ENCODE data around the gene RXRA. TPM values are rescaled to one million over a fixed set of nuclear protein-coding genes. Genes with fewer than 3 reads are reported as not detected.

The RXRA gene
- total RNA-seq, 4 donors from 2014 or later = 27.3 to 70.5 (median 58.6) TPM

DNA sequence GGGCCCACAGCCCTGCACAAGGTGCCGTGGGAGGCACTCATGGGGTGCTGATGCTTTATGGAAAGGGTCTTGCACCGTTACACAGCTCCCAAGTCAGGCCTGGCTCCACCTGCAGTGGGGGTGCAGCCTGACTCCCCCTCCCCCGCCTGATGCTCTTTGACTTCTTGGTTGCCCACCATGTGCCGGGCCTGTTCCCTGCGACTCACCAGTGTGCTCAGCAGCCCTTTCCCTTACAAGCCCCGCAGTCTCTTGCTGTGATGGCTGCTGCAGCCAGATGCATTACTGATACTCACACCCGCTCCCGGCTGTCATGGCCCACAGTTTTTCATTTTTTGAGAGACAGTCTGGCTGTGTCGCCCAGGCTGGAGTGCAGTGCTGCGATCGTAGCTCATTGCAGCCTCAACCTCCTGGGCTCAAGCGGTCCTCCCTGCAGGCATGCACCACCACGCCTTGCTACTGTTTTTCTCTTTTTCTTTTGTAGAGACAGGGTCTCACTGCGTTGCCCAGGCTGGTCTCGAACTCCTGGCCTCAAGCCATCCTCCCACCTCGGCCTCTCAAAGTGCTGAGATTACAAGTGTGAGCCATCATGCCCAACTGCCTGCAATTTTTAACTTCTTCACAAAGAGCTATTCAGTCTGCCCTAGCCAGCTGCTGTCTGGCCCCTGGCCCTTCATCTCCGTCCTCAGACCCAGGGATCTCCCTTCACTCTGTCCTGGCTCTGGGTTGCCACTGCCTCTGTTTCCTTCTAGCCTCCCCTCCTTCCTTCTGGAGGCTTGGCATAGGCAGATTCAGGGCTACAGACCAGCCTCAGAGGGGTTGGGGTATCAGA is 109.5 kb downstream of the RXRA start:
- in situ Hi-C loops (cut with MboI; ENCODE audit: low pct_ligation_motif_present in 1 of 4, low pct_unique_long_range_greater_than_20kb in 1 of 4, low sequenced_read_pairs in 3 of 4) = no loop called here
- peaks cover 33 to 67% (median 40%) of the 10 kb centered on the region in 4 donors for H3K4me1 ChIP-seq
- intact Hi-C loops (cut with DNase I; ENCODE audit: low total_unique reads) = loop anchor here (10.0 kb wide), 1 partner anchor 111 kb away; the partner anchor contains the start of gene RXRA

DNA sequence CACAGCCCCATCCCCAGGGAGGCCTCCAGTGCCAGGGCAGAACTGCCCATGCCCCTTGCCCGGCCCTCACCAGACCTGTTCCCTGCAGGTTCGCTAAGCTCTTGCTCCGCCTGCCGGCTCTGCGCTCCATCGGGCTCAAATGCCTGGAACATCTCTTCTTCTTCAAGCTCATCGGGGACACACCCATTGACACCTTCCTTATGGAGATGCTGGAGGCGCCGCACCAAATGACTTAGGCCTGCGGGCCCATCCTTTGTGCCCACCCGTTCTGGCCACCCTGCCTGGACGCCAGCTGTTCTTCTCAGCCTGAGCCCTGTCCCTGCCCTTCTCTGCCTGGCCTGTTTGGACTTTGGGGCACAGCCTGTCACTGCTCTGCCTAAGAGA is 110.1 kb downstream of the RXRA start:
- TF ChIP-seq POLR2AphosphoS5 (IDR thresholded peaks at IDR 0.05) (no peak), EP300 (IDR thresholded peaks at IDR 0.05; ENCODE audit: low read depth) (no peak), POLR2A (IDR thresholded peaks at IDR 0.05) (no peak)
- TF ChIP-seq, protein P1, sequence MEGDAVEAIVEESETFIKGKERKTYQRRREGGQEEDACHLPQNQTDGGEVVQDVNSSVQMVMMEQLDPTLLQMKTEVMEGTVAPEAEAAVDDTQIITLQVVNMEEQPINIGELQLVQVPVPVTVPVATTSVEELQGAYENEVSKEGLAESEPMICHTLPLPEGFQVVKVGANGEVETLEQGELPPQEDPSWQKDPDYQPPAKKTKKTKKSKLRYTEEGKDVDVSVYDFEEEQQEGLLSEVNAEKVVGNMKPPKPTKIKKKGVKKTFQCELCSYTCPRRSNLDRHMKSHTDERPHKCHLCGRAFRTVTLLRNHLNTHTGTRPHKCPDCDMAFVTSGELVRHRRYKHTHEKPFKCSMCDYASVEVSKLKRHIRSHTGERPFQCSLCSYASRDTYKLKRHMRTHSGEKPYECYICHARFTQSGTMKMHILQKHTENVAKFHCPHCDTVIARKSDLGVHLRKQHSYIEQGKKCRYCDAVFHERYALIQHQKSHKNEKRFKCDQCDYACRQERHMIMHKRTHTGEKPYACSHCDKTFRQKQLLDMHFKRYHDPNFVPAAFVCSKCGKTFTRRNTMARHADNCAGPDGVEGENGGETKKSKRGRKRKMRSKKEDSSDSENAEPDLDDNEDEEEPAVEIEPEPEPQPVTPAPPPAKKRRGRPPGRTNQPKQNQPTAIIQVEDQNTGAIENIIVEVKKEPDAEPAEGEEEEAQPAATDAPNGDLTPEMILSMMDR (IDR thresholded peaks at IDR 0.05) = no peak
- no peaks in the 10 kb centered on the region for H3K36me3 ChIP-seq
- H3K27me3 ChIP-seq = no peaks in the 10 kb centered on the region
- H3K27ac ChIP-seq = peak overlapping the region in 3 of 4 donors; percentile 80 to 89 (median 88)
- H3K4me3 ChIP-seq = no peak overlapping the region
- intact Hi-C loops (cut with DNase I; ENCODE audit: low total_unique reads) (loop anchor here (10.0 kb wide), 1 partner anchor 112 kb away; the partner anchor contains the start of gene RXRA), in situ Hi-C loops (cut with MboI; ENCODE audit: low pct_ligation_motif_present in 1 of 4, low pct_unique_long_range_greater_than_20kb in 1 of 4, low sequenced_read_pairs in 3 of 4) (no loop called here)
- 86 to 95% methylated on average over 6 to 12 of the region's 12 CpGs for WGBS, 2 donors (ENCODE audit: low coverage in 1 of 2)
- no peak for DNase-seq
- H3K4me1 ChIP-seq = peaks cover 33 to 61% (median 40%) of the 10 kb centered on the region in 4 donors
- H3K9me3 ChIP-seq = no peaks in the 10 kb centered on the region

More for the DNA sequence above, 109.5 kb downstream of the RXRA start:
- H3K27ac ChIP-seq = peak overlapping the region; percentile 80 to 89 (median 84)
- H3K9me3 ChIP-seq = no peaks in the 10 kb centered on the region
- H3K36me3 ChIP-seq = no peaks in the 10 kb centered on the region
- 68 to 69% methylated on average over 3 to 16 of the region's 17 CpGs for WGBS, 2 donors (ENCODE audit: low coverage in 1 of 2)
- H3K27me3 ChIP-seq = no peaks in the 10 kb centered on the region
- TF ChIP-seq POLR2AphosphoS5 (IDR thresholded peaks at IDR 0.05) (no peak), EP300 (IDR thresholded peaks at IDR 0.05; ENCODE audit: low read depth) (no peak), POLR2A (IDR thresholded peaks at IDR 0.05) (no peak)
- TF ChIP-seq, protein P1 (IDR thresholded peaks at IDR 0.05) = no peak
- DNase-seq = no peak
- H3K4me3 ChIP-seq = no peak overlapping the region

DNA sequence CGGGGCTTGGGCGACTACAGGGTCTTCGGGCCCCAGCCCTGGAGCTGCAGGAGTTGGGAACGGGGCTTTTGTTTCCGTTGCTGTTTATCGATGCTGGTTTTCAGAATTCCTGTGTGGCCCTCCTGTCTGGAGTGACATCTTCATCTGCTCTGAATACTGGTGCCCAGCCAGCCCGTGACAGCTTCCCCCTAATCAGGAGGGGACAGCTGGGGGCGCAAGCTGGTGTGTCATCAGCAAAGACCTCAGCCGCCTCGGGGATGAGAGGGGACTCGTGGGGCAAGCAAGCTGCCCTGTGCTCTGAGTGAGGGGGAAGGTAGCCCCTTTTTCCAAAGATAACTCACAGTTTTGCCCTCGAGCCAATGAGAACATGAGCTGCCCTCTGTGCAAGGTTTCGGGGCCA is 110.7 kb downstream of the RXRA start:
- Histone ChIP-seq H3K27me3 (no peaks in the 10 kb centered on the region), H3K4me1 (peaks cover 33 to 62% (median 40%) of the 10 kb centered on the region in 4 donors), H3K27ac (peak overlapping the region in 2 of 4 donors; percentile 88 to 89), H3K36me3 (no peaks in the 10 kb centered on the region), H3K4me3 (no peak overlapping the region), H3K9me3 (no peaks in the 10 kb centered on the region)
- in situ Hi-C loops (cut with MboI; ENCODE audit: low pct_ligation_motif_present in 1 of 4, low pct_unique_long_range_greater_than_20kb in 1 of 4, low sequenced_read_pairs in 3 of 4) = no loop called here
- intact Hi-C loops (cut with DNase I; ENCODE audit: low total_unique reads) = loop anchor here (10.0 kb wide), 1 partner anchor 112 kb away; the partner anchor contains the start of gene RXRA
- DNase-seq = no peak
- TF ChIP-seq EP300 (IDR thresholded peaks at IDR 0.05; ENCODE audit: low read depth) = no peak
- TF ChIP-seq POLR2AphosphoS5 (IDR thresholded peaks at IDR 0.05) = no peak
- TF ChIP-seq POLR2A (IDR thresholded peaks at IDR 0.05) = no peak
- TF ChIP-seq, protein P1 (IDR thresholded peaks at IDR 0.05) = no peak
- WGBS, 2 donors (ENCODE audit: low coverage in 1 of 2) = 58 to 83% methylated on average over 3 to 13 of the region's 13 CpGs

DNA sequence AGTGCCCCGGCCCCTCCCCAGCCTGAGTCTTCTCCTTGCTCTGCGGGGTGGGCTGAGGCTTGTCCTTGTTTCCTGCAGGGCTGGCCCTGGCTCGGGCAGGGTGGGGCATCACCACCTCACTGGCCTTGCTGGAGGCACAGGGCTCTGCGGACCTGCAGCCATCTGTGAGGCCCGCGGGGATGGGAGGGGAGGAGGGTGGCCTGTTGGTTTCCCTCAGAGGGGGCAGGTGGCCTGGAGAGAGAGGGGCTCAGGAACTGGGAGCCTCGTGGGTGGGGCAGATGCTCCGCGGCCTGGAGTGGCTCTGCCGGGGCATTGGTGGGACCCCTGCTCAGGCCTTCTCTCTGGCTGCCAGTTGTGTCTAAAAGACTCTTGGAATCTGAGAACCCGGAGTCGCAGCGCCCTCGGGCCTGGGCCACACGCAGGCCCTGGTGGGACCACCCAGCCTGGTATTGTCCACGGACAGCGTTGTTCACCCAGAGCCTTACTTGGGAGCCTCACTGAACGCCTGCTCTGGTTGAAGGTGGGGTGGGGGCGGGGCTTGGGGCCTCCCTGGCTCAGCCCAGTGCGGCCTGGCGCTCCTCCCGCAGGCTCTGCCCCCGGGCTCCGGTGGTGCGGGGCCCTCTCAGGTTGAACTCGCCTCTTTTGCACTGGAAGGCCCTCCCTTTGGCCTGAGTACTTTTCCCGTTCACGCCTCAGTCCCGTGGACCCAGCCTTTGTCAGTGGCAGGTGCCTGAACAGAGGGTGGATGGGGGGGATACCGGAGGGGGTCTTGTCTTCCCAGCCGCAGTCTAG is 111.3 kb downstream of the RXRA start:
- Histone ChIP-seq H3K9me3 (no peaks in the 10 kb centered on the region), H3K4me1 (peaks cover 37 to 63% (median 43%) of the 10 kb centered on the region in 4 donors), H3K4me3 (no peak overlapping the region), H3K27ac (peak overlapping the region in 1 of 4 donors; percentile 33), H3K27me3 (peaks cover 6% of the 10 kb centered on the region), H3K36me3 (no peaks in the 10 kb centered on the region)
- no peak for DNase-seq
- 77% methylated on average over 30 of the region's 31 CpGs; no CpG with 5 or more reads in 1 of the 2 donors for WGBS, 2 donors (ENCODE audit: low coverage in 1 of 2)
- in situ Hi-C loops (cut with MboI; ENCODE audit: low pct_ligation_motif_present in 1 of 4, low pct_unique_long_range_greater_than_20kb in 1 of 4, low sequenced_read_pairs in 3 of 4) (no loop called here), intact Hi-C loops (cut with DNase I; ENCODE audit: low total_unique reads) (loop anchor here (10.0 kb wide), 1 partner anchor 113 kb away; the partner anchor contains the start of gene RXRA)
- TF ChIP-seq POLR2A (IDR thresholded peaks at IDR 0.05) (no peak), EP300 (IDR thresholded peaks at IDR 0.05; ENCODE audit: low read depth) (no peak), POLR2AphosphoS5 (IDR thresholded peaks at IDR 0.05) (no peak)
- TF ChIP-seq, protein P1 (IDR thresholded peaks at IDR 0.05) = no peak

All from transverse colon (tissue), 4 donors.